Right cardiac atrium (tissue), 5 donors: Measurements from ENCODE around the gene FABP1. TPM values are rescaled to one million over a fixed set of nuclear protein-coding genes. Genes with fewer than 3 reads are reported as not detected.

ENCODE experiments used
- ATAC-seq, 2 donors: fragments of 200-7000 bp; cut with Tn5 transposase; one replicate each; pipeline versions ENCODE4 v1.8.0 to v1.9.1; 2020; ENCODE audit warnings: moderate library complexity in 2 of 2, mild to moderate bottlenecking in 1 of 2
- DNase-seq, 3 donors: peaks; one replicate each; pipeline ENCODE4 v3.0.0-alpha.2; 2020
- H3K27ac ChIP-seq: one replicate; pipeline ENCODE4 v1.5.1; 2013; ENCODE audit warnings: mild to moderate bottlenecking, low read length, control low read depth, moderate library complexity
- H3K27me3 ChIP-seq: one replicate; pipeline ENCODE4 v1.6.1; 2013; ENCODE audit not compliant: control insufficient read depth, insufficient read depth
- H3K4me1 ChIP-seq: one replicate; pipeline ENCODE4 v1.6.1; 2013; ENCODE audit warnings: low read length; ENCODE audit not compliant: control insufficient read depth, insufficient read depth
- H3K4me3 ChIP-seq: one replicate; pipeline ENCODE4 v1.5.1; 2013; ENCODE audit warnings: low read length, control low read depth
- H3K9me3 ChIP-seq: one replicate; pipeline ENCODE4 v1.6.1; 2013; ENCODE audit warnings: low read length; ENCODE audit not compliant: control insufficient read depth
- WGBS: extraction: QIAGEN DNeasy Blood & Tissue Kit; methylation state at CpG from one replicate; pipeline ENCODE4 v1.1.7; 2013; 5-methylcytosine and 5-hydroxymethylcytosine counted together
- intact Hi-C, 4 donors: fragments of 100-400 bp; cut with DNase I; formaldehyde crosslinking; loops; one replicate each; pipeline versions ENCODE4 v1.11.0 to v1.14.0; 2022 to 2023
- polyA plus RNA-seq: library from polyadenylated mRNA; stranded (reverse); fragments of 200-250 nt; gene quantifications from one replicate; pipeline ENCODE4 v1.2.3, GENCODE V29; 2013
- total RNA-seq, 4 donors: library from RNA; stranded (reverse); fragmentation: NEBNext Ultra II Directional; extraction: Animal tissue kit (Norgen Biotek cat#: 25700); gene quantifications; one replicate each; pipeline ENCODE4 v1.2.1, GENCODE V29; 2021
- donor health status: healthy with polysubstance abuse.
- donor health status: DM: no; HTN: yes; CAD: no.
- donor health status: DM: no; HTN: no; CAD: no.
- donor health status: DM: no; HTN: yes; CAD: no; lungs with severe emphysema.
- donor health status: DM: yes; HTN: yes; CAD: no.

FABP1 gene
- total and polyA plus RNA-seq, 5 donors, result 1.1 TPM; not detected in 4

DNA sequence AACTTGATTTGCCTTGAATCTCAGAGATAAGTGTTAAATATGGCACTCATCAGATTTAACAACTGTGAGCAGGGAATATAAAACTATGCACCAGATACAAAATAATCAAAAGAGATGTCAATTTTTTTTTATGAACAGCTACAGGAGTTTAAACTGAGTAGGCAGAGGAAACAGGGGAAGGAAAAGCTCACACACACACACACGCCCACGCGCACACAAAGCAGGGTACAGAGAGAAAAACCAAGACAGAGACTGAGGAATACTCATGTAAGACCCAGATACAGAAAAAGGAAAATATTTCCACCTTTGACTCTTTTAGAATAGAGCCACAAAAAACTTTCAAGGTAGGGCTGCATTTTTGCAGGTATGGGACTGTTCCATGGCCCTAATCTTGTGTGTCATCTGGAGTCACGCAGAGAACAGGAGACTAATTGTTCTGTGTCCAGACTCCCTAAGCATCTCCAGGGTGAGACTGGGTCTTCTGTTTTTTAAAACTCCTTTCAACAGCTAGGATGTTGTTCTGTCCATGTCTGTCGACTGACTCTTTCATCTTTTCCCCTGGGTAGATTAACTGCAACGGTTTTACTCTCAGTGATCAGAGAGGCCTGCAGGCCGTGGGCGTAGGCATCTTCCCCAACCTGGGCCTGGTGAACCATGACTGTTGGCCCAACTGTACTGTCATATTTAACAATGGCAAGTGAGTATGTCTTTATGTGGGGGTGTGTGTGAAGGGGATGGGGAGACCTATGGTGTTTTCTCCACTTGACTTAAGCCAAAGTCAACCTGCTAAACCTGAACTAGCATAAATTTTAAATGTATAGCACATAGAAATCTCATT lies 37.2 kb downstream of the FABP1 start:
- H3K27me3 ChIP-seq, result no peaks in the 10 kb centered on the region
- H3K27ac ChIP-seq, result no peak overlapping the region
- ATAC-seq (no peak), DNase-seq (no peak)
- no peaks in the 10 kb centered on the region for H3K9me3 ChIP-seq
- WGBS, result 63% methylated on average over 8 of the region's 8 CpGs
- intact Hi-C loops, result no loop called here
- no peak overlapping the region for H3K4me3 ChIP-seq
- H3K4me1 ChIP-seq, result no peaks in the 10 kb centered on the region

DNA sequence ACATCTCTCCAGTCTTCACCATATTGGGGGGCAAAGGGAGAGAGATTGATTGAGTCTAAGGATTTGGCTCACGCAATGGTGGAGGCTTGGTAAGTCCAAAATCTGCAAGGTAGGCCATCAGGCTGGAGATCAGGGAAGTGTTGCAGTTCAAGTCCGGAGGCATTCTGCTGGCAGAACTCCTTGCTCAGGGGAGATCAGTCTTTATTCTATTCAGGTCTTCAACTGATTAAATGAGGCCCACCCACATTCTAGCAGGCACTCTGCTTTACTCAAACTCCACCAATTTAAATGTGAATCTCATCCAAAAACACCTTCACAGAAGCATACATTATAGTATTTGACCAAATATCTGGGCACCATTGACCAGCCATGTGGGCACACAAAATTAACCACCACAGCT lies 38.9 kb downstream of the FABP1 start:
- intact Hi-C loops, result no loop called here

DNA sequence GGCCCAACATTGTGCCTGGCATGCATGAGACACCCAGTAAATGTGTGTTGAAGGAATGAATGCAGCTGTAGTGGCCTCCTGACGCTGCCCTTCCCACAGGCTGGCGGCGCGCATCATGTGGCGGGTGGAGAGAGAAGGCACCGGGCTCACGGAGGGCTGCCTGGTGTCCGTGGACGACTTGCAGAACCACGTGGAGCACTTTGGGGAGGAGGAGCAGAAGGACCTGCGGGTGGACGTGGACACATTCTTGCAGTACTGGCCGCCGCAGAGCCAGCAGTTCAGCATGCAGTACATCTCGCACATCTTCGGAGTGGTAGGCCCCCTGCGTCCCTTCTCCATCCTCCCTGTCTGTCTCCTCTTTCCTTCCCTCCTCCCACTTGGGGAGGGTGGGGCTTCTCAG lies 40.1 kb downstream of the FABP1 start:
- Histone ChIP-seq H3K4me3 (no peak overlapping the region), H3K27me3 (no peaks in the 10 kb centered on the region), H3K27ac (no peak overlapping the region), H3K4me1 (no peaks in the 10 kb centered on the region), H3K9me3 (no peaks in the 10 kb centered on the region)
- DNase-seq (no peak), ATAC-seq (no peak)
- intact Hi-C loops, result no loop called here
- 82% methylated on average over 17 of the region's 17 CpGs for WGBS

More for the DNA sequence above, 38.9 kb downstream of the FABP1 start:
- WGBS, result 97% methylated on average over 2 of the region's 2 CpGs
- no peak for ATAC-seq
- Histone ChIP-seq H3K9me3 (no peaks in the 10 kb centered on the region), H3K27ac (no peak overlapping the region), H3K4me3 (no peak overlapping the region), H3K27me3 (no peaks in the 10 kb centered on the region), H3K4me1 (no peaks in the 10 kb centered on the region)
- no peak for DNase-seq

DNA sequence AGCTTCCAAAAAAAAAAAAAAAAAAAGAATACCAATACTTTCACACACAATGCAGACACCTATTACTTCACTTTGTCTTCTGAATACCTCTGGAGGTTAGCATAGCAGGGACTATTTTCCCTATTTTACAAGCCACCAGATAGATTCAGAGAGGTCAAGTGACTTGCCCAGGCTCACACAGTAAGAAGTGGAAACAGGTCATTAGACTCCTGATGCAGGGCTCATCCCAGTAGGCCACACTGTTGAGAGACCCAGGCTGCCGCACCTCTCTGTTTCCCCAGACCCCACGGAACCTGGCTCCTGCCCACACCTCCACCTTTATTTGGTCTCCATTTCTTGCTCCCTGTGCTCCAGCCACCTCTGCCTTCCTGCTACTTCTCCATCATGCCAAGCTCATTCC lies 40.8 kb downstream of the FABP1 start:
- no peak for DNase-seq
- no peaks in the 10 kb centered on the region for H3K9me3 ChIP-seq
- WGBS, result 92% methylated on average over 2 of the region's 2 CpGs

DNA sequence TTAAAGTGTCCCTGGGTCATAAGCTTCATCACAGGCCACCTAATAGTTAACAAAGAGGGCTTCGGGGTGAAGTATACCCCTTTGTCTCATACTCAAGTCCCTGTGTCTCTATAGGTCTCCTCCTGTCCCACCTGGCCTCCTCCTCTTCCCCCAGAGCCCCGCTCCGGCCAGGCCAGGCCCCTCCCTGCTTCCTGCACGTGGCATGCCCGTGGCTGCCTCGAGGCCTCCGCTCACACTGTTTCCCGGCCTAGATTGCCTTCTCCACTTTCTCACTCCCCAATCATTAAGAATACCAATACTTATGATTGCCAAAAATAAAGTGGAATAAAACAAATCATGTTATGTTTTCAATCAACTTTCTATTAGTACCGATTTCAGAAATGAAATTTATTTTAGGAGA lies 41.5 kb downstream of the FABP1 start:
- no peak for DNase-seq
- intact Hi-C loops, result no loop called here
- 69% methylated on average over 9 of the region's 9 CpGs for WGBS
- Histone ChIP-seq H3K4me3 (no peak overlapping the region), H3K27ac (no peak overlapping the region), H3K27me3 (no peaks in the 10 kb centered on the region), H3K4me1 (no peaks in the 10 kb centered on the region), H3K9me3 (no peaks in the 10 kb centered on the region)
- ATAC-seq, result peak in 1 of 2 donors; percentile 29

More for the DNA sequence above, 40.8 kb downstream of the FABP1 start:
- Histone ChIP-seq H3K4me3 (no peak overlapping the region), H3K27me3 (no peaks in the 10 kb centered on the region), H3K27ac (no peak overlapping the region), H3K4me1 (no peaks in the 10 kb centered on the region)
- no peak for ATAC-seq
- intact Hi-C loops, result no loop called here

DNA sequence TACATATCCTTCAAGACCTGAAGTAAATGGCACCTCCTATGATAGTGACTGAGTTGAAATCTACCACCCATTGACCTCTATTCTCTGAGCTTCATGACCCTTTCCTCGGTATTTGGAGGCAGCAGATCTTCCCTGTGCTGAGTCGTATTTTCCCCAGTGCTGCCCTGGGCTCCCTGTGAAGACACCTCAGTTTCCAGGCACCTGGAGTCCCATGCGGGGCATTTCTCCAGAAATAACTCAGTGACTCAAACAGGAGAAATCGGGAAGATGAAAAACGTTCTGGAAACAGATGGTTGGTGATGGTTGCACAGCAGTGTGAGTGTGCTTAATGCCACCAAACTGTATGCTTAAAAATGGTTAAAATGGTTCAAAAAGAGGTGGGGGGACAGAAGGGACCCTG lies 42.3 kb downstream of the FABP1 start:
- H3K27ac ChIP-seq, result no peak overlapping the region
- WGBS, result 71% methylated on average over 5 of the region's 5 CpGs
- no peak for ATAC-seq

DNA sequence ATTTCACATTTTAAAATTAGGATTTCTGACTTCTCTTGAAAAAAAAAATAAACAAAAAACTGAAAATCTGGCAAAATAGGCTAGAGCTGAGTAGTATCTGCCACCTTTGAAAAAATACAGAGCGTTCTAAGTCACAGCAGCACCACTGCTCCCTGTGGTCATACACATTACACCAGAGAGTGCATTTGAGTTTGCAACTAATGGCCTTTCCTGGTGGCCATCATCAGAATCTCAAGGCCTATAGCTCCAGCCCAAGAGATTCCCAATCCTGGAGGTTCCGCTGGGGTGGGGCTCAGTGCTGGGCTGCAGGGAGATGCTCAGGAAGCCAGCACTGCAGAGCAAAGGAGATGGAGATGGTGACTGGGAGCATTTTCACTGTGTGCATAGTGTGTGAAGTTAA lies 42.8 kb downstream of the FABP1 start:
- ATAC-seq (no peak), DNase-seq (no peak)
- intact Hi-C loops, result no loop called here
- H3K4me1 ChIP-seq, result no peaks in the 10 kb centered on the region
- WGBS, result 90% methylated on average over 2 of the region's 2 CpGs
- no peak overlapping the region for H3K4me3 ChIP-seq
- H3K27me3 ChIP-seq, result no peaks in the 10 kb centered on the region
- no peaks in the 10 kb centered on the region for H3K9me3 ChIP-seq
- no peak overlapping the region for H3K27ac ChIP-seq

More for the DNA sequence above, 42.3 kb downstream of the FABP1 start:
- no peaks in the 10 kb centered on the region for H3K27me3 ChIP-seq
- H3K9me3 ChIP-seq, result no peaks in the 10 kb centered on the region
- no peaks in the 10 kb centered on the region for H3K4me1 ChIP-seq
- intact Hi-C loops, result no loop called here
- no peak for DNase-seq
- H3K4me3 ChIP-seq, result no peak overlapping the region

DNA sequence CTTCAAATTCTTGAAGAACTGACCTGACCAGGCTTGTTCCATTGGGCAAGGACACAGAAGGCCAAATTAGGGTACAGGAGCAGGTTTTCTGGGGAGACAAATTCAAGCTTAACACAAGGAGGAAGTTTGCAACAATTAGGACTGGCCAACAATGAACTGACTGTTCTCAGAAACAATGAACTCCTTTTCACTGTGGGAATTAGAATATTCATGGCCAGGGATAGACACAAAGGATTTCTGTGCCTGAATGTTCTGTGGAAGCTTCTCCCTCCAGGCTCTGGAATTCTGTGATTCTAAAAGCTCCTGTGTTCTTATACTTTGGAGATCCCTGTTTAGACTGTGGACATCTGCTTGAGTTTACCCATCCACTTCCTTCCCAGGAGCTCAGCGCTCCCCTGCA lies 45.1 kb downstream of the FABP1 start:
- ATAC-seq (no peak), DNase-seq (no peak)
- Histone ChIP-seq H3K4me1 (no peaks in the 10 kb centered on the region), H3K4me3 (no peak overlapping the region), H3K27ac (no peak overlapping the region), H3K9me3 (no peaks in the 10 kb centered on the region), H3K27me3 (no peaks in the 10 kb centered on the region)
- intact Hi-C loops, result no loop called here
- WGBS, result 89% methylated on average over 1 of the region's 1 CpG

DNA sequence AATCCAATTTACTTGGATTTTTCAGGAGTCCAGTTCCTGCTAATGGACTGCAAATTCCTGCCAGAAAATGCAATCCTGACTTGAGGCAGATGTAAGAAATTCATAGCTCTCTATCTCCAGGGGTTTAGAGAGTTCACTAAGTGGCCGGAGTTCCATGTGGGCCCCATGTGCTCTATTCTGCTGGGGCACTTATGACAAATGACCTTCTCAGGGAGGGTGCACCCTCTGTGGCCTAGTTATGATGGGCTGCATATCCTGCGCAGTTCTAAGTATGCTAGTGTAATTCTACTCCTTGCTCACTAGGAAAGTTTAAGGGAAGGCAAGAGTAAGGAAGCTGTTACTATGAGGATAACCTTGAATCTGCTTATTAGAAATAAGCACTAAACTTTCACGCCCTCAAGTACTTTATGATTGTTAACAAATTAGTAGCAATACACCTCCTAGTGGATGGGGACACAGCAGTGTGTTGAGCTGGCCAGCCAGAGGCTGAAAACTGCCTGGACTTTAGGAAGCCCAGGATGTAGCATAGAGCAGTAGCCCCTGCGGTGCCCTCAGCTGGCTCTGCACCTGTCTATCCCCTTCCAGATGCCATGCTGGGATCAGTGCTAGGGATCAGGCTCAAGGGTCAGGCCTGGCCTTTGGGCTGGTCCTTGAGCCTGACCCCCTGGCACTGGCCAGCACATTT lies 45.8 kb downstream of the FABP1 start:
- no peak for ATAC-seq
- intact Hi-C loops, result no loop called here
- DNase-seq, result no peak
- 69% methylated on average over 4 of the region's 4 CpGs for WGBS
- H3K27me3 ChIP-seq, result no peaks in the 10 kb centered on the region
- no peak overlapping the region for H3K4me3 ChIP-seq
- H3K27ac ChIP-seq, result no peak overlapping the region
- H3K4me1 ChIP-seq, result no peaks in the 10 kb centered on the region
- no peaks in the 10 kb centered on the region for H3K9me3 ChIP-seq

DNA sequence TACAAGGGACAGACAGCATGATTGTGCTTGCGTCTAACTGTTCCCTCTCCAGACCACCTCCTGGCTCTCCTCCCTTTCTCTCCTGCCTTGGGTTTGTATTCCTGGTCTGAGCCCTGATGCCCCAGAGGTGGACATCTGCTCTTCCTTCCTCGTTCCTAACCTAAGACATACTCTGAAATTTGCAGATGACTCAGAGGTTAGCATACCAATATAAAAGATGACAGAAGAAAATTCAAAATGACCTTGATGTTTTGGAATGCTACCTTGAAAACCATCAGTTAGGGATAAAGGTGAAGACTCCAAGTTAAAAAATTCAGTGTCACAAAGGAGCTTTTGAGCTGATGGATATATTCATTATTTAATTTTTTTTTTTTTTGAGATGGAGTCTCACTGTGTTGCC lies 47.3 kb downstream of the FABP1 start:
- Histone ChIP-seq H3K27me3 (no peaks in the 10 kb centered on the region), H3K9me3 (no peaks in the 10 kb centered on the region), H3K4me3 (no peak overlapping the region), H3K27ac (no peak overlapping the region), H3K4me1 (no peaks in the 10 kb centered on the region)
- no peak for DNase-seq
- intact Hi-C loops, result no loop called here
- ATAC-seq, result no peak
- WGBS, result 53% methylated on average over 2 of the region's 2 CpGs

DNA sequence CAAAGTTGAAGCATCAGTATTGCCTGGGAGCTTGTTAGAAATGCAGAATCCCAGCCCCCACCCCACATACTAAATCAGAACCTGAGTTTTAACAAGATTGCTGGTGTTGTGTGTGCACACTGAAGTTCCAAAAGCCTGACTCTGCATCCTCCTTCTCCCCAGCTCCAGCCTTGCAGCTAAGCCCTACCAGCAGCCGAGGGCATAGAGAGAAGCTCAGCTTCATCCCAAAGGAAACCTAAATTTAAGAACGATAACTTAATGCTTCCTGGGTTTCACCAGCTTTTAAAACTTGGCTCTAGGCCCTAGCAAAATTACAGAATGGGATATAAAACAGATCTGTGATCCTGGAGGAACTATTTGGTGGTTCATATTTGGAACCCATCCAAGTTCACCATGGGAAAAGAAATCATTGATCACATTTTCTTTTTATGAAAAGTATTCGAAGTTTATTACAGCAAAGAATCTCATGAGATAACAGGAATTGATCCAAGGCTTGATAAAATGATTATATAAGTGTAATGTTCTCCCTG lies 49.2 kb downstream of the FABP1 start:
- Histone ChIP-seq H3K9me3 (no peaks in the 10 kb centered on the region), H3K27me3 (no peaks in the 10 kb centered on the region), H3K4me1 (no peaks in the 10 kb centered on the region), H3K4me3 (no peak overlapping the region), H3K27ac (no peak overlapping the region)
- intact Hi-C loops, result no loop called here
- 49% methylated on average over 3 of the region's 3 CpGs for WGBS
- ATAC-seq, result no peak
- no peak for DNase-seq
